IMR-90 (cell line): ENCODE results near the gene TCF7. TPM values are rescaled to one million over a fixed set of nuclear protein-coding genes. Genes with fewer than 3 reads are reported as not detected.

ENCODE experiments used
- ATAC-seq: fragments of 200-7000 bp; cut with Tn5 transposase; 2 replicates; pipeline ENCODE4 v1.9.1; 2020; ENCODE audit warnings: low read depth, mild to moderate bottlenecking, moderate library complexity
- BruUV-seq: library from RNA; stranded (reverse); fragments of 400-500 nt; replicated peaks from 2 replicates; lab custom pipeline; 2021; lab: Mats Ljungman, UMichigan
- CTCF ChIA-PET: fragments of 300-600 bp; formaldehyde crosslinking; extraction: SDS; loops from one replicate; lab custom pipeline; 2021; ENCODE audit warnings: antibody characterized with exemption; lab: Yijun Ruan, JAX
- POLR2A ChIA-PET: fragments of 300-600 bp; sonication (Branson Sonifier 250); formaldehyde crosslinking; loops from one replicate; lab custom pipeline; 2022; ENCODE audit warnings: antibody characterized with exemption; ENCODE audit not compliant: unreplicated experiment; lab: Charles Lee
- DNase-seq: peaks from one replicate; pipeline ENCODE4 v3.0.0; 2013
- H2AFZ ChIP-seq: replicated peaks from 2 replicates; pipeline ENCODE3; 2013; ENCODE audit warnings: low read length, mild to moderate bottlenecking; ENCODE audit not compliant: poor library complexity
- H2AK5ac ChIP-seq: 2 replicates; pipeline ENCODE4 v1.6.1; 2013; ENCODE audit warnings: low read depth, low read length, inconsistent platforms
- H2AK9ac ChIP-seq: replicated peaks from 2 replicates; pipeline ENCODE3; 2013; ENCODE audit warnings: mild to moderate bottlenecking, low read depth, low read length, moderate library complexity; ENCODE audit not compliant: poor library complexity
- H2BK120ac ChIP-seq: 2 replicates; pipeline ENCODE4 v1.6.1; 2013; ENCODE audit warnings: low read depth, low read length, inconsistent platforms
- H2BK15ac ChIP-seq: 3 replicates; pipeline ENCODE4 v1.6.1; 2013; ENCODE audit warnings: low read depth, low read length, inconsistent platforms
- H2BK20ac ChIP-seq: 2 replicates; pipeline ENCODE4 v1.6.1; 2013; ENCODE audit warnings: low read depth, mild to moderate bottlenecking, inconsistent platforms, low read length, moderate library complexity
- H2BK5ac ChIP-seq: 2 replicates; pipeline ENCODE4 v1.6.1; 2013; ENCODE audit warnings: mild to moderate bottlenecking, low read depth, low read length, inconsistent platforms; ENCODE audit not compliant: poor library complexity, severe bottlenecking
- H3K14ac ChIP-seq: replicated peaks from 2 replicates; pipeline ENCODE4 v1.6.1; 2013; ENCODE audit warnings: low read depth, low read length, inconsistent platforms
- H3K18ac ChIP-seq: 2 replicates; pipeline ENCODE4 v1.6.1; 2013; ENCODE audit warnings: low read depth, low read length, control low read depth
- H3K23ac ChIP-seq: 2 replicates; pipeline ENCODE4 v1.6.1; 2013; ENCODE audit warnings: low read depth, low read length, inconsistent platforms
- H3K27ac ChIP-seq: 2 replicates; pipeline ENCODE4 v1.5.1; 2013; ENCODE audit warnings: mild to moderate bottlenecking, control low read depth, low read length; ENCODE audit not compliant: insufficient read depth
- H3K27me3 ChIP-seq: 2 replicates; pipeline ENCODE4 v1.6.1; 2013; ENCODE audit warnings: low read length; ENCODE audit not compliant: control insufficient read depth, insufficient read depth
- H3K36me3 ChIP-seq: 2 replicates; pipeline ENCODE4 v1.6.1; 2013; ENCODE audit warnings: low read length, mixed read lengths; ENCODE audit not compliant: control insufficient read depth, insufficient read depth
- H3K4ac ChIP-seq: 2 replicates; pipeline ENCODE4 v1.6.1; 2013; ENCODE audit warnings: low read depth, low read length, inconsistent platforms
- H3K4me1 ChIP-seq: 2 replicates; pipeline ENCODE4 v1.6.1; 2013; ENCODE audit warnings: low read length, mixed read lengths; ENCODE audit not compliant: control insufficient read depth, insufficient read depth
- H3K4me2 ChIP-seq: 2 replicates; pipeline ENCODE4 v1.6.1; 2013; ENCODE audit warnings: low read depth, mild to moderate bottlenecking, control low read depth, low read length, moderate library complexity
- H3K4me3 ChIP-seq: 2 replicates; pipeline ENCODE4 v1.5.1; 2013; ENCODE audit warnings: low read depth, mild to moderate bottlenecking, control low read depth, low read length, moderate library complexity; ENCODE audit not compliant: insufficient read depth
- H3K56ac ChIP-seq: 2 replicates; pipeline ENCODE4 v1.6.1; 2013; ENCODE audit warnings: low read length, inconsistent platforms; ENCODE audit not compliant: insufficient read depth; ENCODE audit errors: extremely low read depth
- H3K79me1 ChIP-seq, 2 experiments: 2 replicates each; pipeline ENCODE4 v1.6.1; 2013; ENCODE audit warnings: low read length in 2 of 2, inconsistent platforms in 1 of 2, low read depth in 1 of 2
- H3K9ac ChIP-seq: 2 replicates; pipeline ENCODE4 v1.6.1; 2013; ENCODE audit warnings: low read depth, low read length, control low read depth
- H3K9me1 ChIP-seq: 2 replicates; pipeline ENCODE4 v1.6.1; 2013; ENCODE audit warnings: low read length, inconsistent platforms; ENCODE audit not compliant: insufficient read depth
- H3K9me3 ChIP-seq: 2 replicates; pipeline ENCODE4 v1.6.1; 2013; ENCODE audit warnings: low read length; ENCODE audit not compliant: control insufficient read depth, insufficient read depth
- H4K20me1 ChIP-seq: 2 replicates; pipeline ENCODE4 v1.6.1; 2013; ENCODE audit warnings: low read length, inconsistent platforms; ENCODE audit not compliant: insufficient read depth
- H4K5ac ChIP-seq: 2 replicates; pipeline ENCODE4 v1.6.1; 2013; ENCODE audit warnings: mild to moderate bottlenecking, low read depth, low read length, control low read depth
- H4K8ac ChIP-seq, 2 experiments: 2 replicates each; pipeline ENCODE4 v1.6.1; 2013; ENCODE audit warnings: low read depth in 2 of 2, low read length in 2 of 2, control low read depth in 1 of 2, inconsistent platforms in 1 of 2
- H4K91ac ChIP-seq: 2 replicates; pipeline ENCODE4 v1.6.1; 2013; ENCODE audit warnings: low read depth, low read length, inconsistent platforms; ENCODE audit not compliant: insufficient read depth
- BHLHE40 ChIP-seq: fragments of 150-350 bp; IDR thresholded peaks from 2 replicates; pipeline ENCODE4 v1.6.1; 2016; ENCODE audit warnings: mild to moderate bottlenecking, low read depth, low read length
- CEBPB ChIP-seq: IDR thresholded peaks from 2 replicates; pipeline ENCODE4 v1.6.1; 2012; ENCODE audit warnings: low read depth, low read length, improper control_type of control experiment
- CHD1 ChIP-seq: IDR thresholded peaks from 2 replicates; pipeline ENCODE4 v1.6.1; 2012; ENCODE audit warnings: low read depth, low read length, improper control_type of control experiment
- CTCF ChIP-seq: conservative IDR thresholded peaks from 2 replicates; pipeline ENCODE4 v1.5.1; 2012; ENCODE audit warnings: mild to moderate bottlenecking, low read depth, low read length, improper control_type of control experiment
- ELK1 ChIP-seq: fragments of 150-350 bp; IDR thresholded peaks from 2 replicates; pipeline ENCODE4 v1.6.1; 2016; ENCODE audit warnings: low read depth, mild to moderate bottlenecking, low read length, moderate library complexity, borderline replicate concordance
- FOS ChIP-seq: fragments of 150-350 bp; IDR thresholded peaks from 2 replicates; pipeline ENCODE4 v1.6.1; 2016; ENCODE audit warnings: low read depth, low read length
- MAFK ChIP-seq: IDR thresholded peaks from 2 replicates; pipeline ENCODE4 v1.6.1; 2012; ENCODE audit warnings: low read depth, low read length, improper control_type of control experiment
- MAZ ChIP-seq: IDR thresholded peaks from 2 replicates; pipeline ENCODE4 v1.6.1; 2012; ENCODE audit warnings: low read depth, mild to moderate bottlenecking, low read length, improper control_type of control experiment, moderate library complexity, borderline replicate concordance
- MXI1 ChIP-seq: IDR thresholded peaks from 2 replicates; pipeline ENCODE4 v1.6.1; 2012; ENCODE audit warnings: low read depth, mild to moderate bottlenecking, low read length, moderate library complexity, borderline replicate concordance
- NFE2L2 ChIP-seq: fragments of 150-350 bp; IDR thresholded peaks from 2 replicates; pipeline ENCODE4 v1.6.1; 2016; ENCODE audit warnings: low read depth, mild to moderate bottlenecking, low read length
- POLR2A ChIP-seq: IDR thresholded peaks from 2 replicates; pipeline ENCODE4 v1.6.1; 2012; ENCODE audit warnings: mild to moderate bottlenecking, low read depth, low read length
- RAD21 ChIP-seq: IDR thresholded peaks from 2 replicates; pipeline ENCODE4 v1.6.1; 2012; ENCODE audit warnings: low read length, improper control_type of control experiment
- RCOR1 ChIP-seq: IDR thresholded peaks from 2 replicates; pipeline ENCODE4 v1.6.1; 2012; ENCODE audit warnings: mild to moderate bottlenecking, low read length, improper control_type of control experiment; ENCODE audit not compliant: insufficient replicate concordance
- RFX5 ChIP-seq: IDR thresholded peaks from 2 replicates; pipeline ENCODE4 v1.8.0; 2012; ENCODE audit warnings: low read depth, mild to moderate bottlenecking, low read length, moderate library complexity
- SMC3 ChIP-seq: fragments of 150-350 bp; IDR thresholded peaks from 2 replicates; pipeline ENCODE4 v1.6.1; 2016; ENCODE audit warnings: low read depth, mild to moderate bottlenecking, antibody characterized with exemption, low read length, moderate library complexity
- USF2 ChIP-seq: fragments of 150-350 bp; IDR thresholded peaks from 2 replicates; pipeline ENCODE4 v1.6.1; 2017; ENCODE audit warnings: mild to moderate bottlenecking, antibody characterized with exemption, low read length, low read depth
- WGBS, 2 experiments: methylation state at CpG; one replicate each; pipeline versions ENCODE4 v1.1.5 to v1.1.7; 2013; ENCODE audit warnings: missing lambda C conversion rate in 2 of 2; ENCODE audit not compliant: insufficient read length in 1 of 2; ENCODE audit errors: extremely low coverage in 2 of 2; 5-methylcytosine and 5-hydroxymethylcytosine counted together
- dilution Hi-C: fragments of 300-500 bp; cut with HindIII; formaldehyde crosslinking; loops from one replicate; pipeline ENCODE4 v1.14.3; 2018; ENCODE audit warnings: low sequenced_read_pairs; ENCODE audit not compliant: unreplicated experiment
- in situ Hi-C: fragments of 300-500 bp; cut with MboI; formaldehyde crosslinking; loops from 3 replicates; pipeline ENCODE4 v1.14.3; 2019; ENCODE audit warnings: low sequenced_read_pairs, inconsistent platforms, mixed read lengths
- intact Hi-C: fragments of 100-400 bp; cut with micrococcal nuclease; formaldehyde crosslinking; loops from 2 replicates; pipeline ENCODE4 v1.10.0; 2022
- polyA plus RNA-seq, 3 experiments: library from polyadenylated mRNA; depleted of rRNA; stranded (reverse); fragments of >200 nt; gene quantifications; 2 replicates each; pipeline ENCODE4 v1.2.3, GENCODE V29; 2012; ENCODE audit warnings: low replicate concordance in 1 of 3
- total RNA-seq: library from RNA; depleted of rRNA; stranded (reverse); fragments of >200 nt; gene quantifications from 2 replicates; pipeline ENCODE4 v1.2.3, GENCODE V29; 2012

Gene TCF7
- total and polyA plus RNA-seq, 2 of the 4 experiments (the other 2 are of a cell fraction): 1.3 to 3.4 TPM

- TF ChIP-seq NFE2L2 (no peak), MXI1 (no peak), USF2 (no peak), MAFK (no peak), RFX5 (no peak), RCOR1 (no peak), SMC3 (no peak), RAD21 (no peak), FOS (no peak), ELK1 (no peak), BHLHE40 (no peak), POLR2A (no peak), MAZ (no peak), CEBPB (no peak), CHD1 (no peak), CTCF (no peak)
- no CpG with 5 or more reads among the region's 7 CpGs for WGBS, 2 experiments
- Histone ChIP-seq H3K79me1 (no peaks in the 10 kb centered on the region), H3K23ac (no peak overlapping the region), H2BK120ac (no peak overlapping the region), H3K9ac (no peak overlapping the region), H2AK9ac (no peak overlapping the region), H3K36me3 (no peaks in the 10 kb centered on the region), H4K8ac (no peak overlapping the region), H3K27ac (no peak overlapping the region), H3K4me2 (no peak overlapping the region), H2AFZ (peak overlapping the region; percentile 2), H4K20me1 (no peaks in the 10 kb centered on the region), H2BK20ac (no peak overlapping the region), H3K9me3 (no peaks in the 10 kb centered on the region), H3K18ac (no peak overlapping the region), H4K5ac (no peak overlapping the region), H2BK5ac (no peak overlapping the region), H2AK5ac (no peak overlapping the region), H3K14ac (no peak overlapping the region), H3K4me3 (no peak overlapping the region), H2BK15ac (no peak overlapping the region), H3K9me1 (peaks cover 3% of the 10 kb centered on the region; the same call in 1 of the 2 replicates), H3K4ac (no peak overlapping the region), H3K56ac (no peak overlapping the region), H3K27me3 (peaks cover 25% of the 10 kb centered on the region), H3K4me1 (peaks cover 4% of the 10 kb centered on the region), H4K91ac (no peak overlapping the region)
- ATAC-seq (no peak), DNase-seq (no peak)
- ChIA-PET POLR2A (no interaction called here), CTCF (no interaction called here)
- BruUV-seq: no TSS peak
- dilution Hi-C loops: no loop called here
- in situ Hi-C loops: no loop called here
- intact Hi-C loops: no loop called here
Observed at GRCh38 chr5:134097211-134097749, 17.2 kb upstream of the TCF7 start.
